Skeletal muscle tissue (tissue), 4 donors: ENCODE measurements around the gene ZNF74. TPM values are rescaled to one million over a fixed set of nuclear protein-coding genes. Genes with fewer than 3 reads are reported as not detected.
"Not testable (repeated sequence)": the region's sequence is repeated elsewhere in the genome, so short reads cannot be mapped to it uniquely, and the experiment has no call there.

ENCODE experiments used
- H3K27ac ChIP-seq: one replicate; pipeline ENCODE4 v1.7.0; 2013; ENCODE audit warnings: mild to moderate bottlenecking, low read depth, low read length, inconsistent platforms
- H3K27me3 ChIP-seq, 3 donors: one replicate each; pipeline ENCODE4 v1.7.0; 2013; ENCODE audit warnings: low read length in 3 of 3; ENCODE audit not compliant: control insufficient read depth in 3 of 3, insufficient read depth in 3 of 3
- H3K36me3 ChIP-seq, 3 donors: one replicate each; pipeline ENCODE4 v1.7.0; 2013; ENCODE audit warnings: low read length in 3 of 3; ENCODE audit not compliant: control insufficient read depth in 3 of 3, insufficient read depth in 3 of 3
- H3K4me1 ChIP-seq, 3 donors: one replicate each; pipeline ENCODE4 v1.7.0; 2013; ENCODE audit warnings: low read length in 3 of 3, mild to moderate bottlenecking in 3 of 3; ENCODE audit not compliant: control insufficient read depth in 3 of 3, insufficient read depth in 3 of 3
- H3K4me3 ChIP-seq, 3 donors: one replicate each; pipeline ENCODE4 v1.7.0; 2013; ENCODE audit warnings: low read length in 3 of 3
- H3K9ac ChIP-seq, 3 donors: one replicate each; pipeline ENCODE4 v1.7.0; 2013; ENCODE audit warnings: low read length in 3 of 3, mild to moderate bottlenecking in 3 of 3, moderate library complexity in 2 of 3, low read depth in 1 of 3
- H3K9me3 ChIP-seq, 3 donors: one replicate each; pipeline ENCODE4 v1.7.0; 2013; ENCODE audit warnings: low read length in 3 of 3; ENCODE audit not compliant: control insufficient read depth in 3 of 3
- total RNA-seq: library from RNA; depleted of rRNA; stranded (reverse); fragments of >200 nt; gene quantifications from one replicate; pipeline ENCODE4 v1.2.3, GENCODE V29; 2014
- donor health status: Osteomylitis.

ZNF74 gene
- 9.9 TPM for total RNA-seq

DNA sequence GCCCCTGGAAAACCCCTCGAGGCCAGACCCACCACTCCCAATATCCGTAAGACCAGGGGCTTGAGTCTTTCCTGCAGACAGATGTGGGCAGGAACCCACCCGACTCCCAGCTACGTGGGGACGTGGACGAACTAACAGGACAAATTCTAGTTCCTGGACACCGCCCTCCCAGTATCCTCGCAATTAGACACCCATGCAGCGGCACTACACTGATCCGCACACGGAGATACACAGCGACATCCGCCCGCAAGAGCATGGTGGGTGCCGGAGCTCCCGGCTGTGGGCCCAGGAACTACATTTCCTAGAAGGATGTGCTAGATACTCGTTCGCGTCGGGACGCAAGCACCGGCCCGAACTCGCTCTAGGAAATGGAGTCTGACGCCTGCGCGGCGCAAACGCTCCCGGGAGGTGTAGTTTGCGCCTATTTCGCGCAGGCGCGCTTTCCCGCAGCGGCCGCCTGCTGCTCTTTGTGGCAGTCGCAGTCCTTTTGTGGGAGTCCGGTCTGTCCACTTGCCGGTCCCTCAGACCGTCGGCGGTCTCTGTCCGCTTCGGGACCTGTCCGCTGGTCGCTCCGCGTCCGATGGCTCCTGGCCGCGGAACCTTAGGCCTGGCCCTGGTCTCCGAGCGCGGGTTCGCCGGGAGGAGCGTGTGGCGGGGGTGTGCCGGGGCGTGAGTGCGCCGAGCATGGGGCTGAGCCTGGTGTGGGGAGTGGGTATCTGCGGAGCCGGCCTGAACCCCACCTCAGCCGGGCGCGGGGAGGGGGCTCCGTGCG is at the start of gene ZNF74:
Gene ZNF74, plus strand, starts transcription at position 447 of the 772 bp plus-strand sequence. CDS start 478 bp downstream, outside the sequence.
- Histone ChIP-seq H3K9me3 (no peaks in the 10 kb centered on the region), H3K9ac (peak within 1 kb of the TSS; percentile 82 to 88 (median 85)), H3K27me3 (no peaks in the 10 kb centered on the region), H3K36me3 (no peaks in the 10 kb centered on the region), H3K27ac (peak within 1 kb of the TSS; percentile 21), H3K4me1 (peaks cover 15 to 22% (median 17%) of the 10 kb centered on the region in 3 donors), H3K4me3 (peak within 1 kb of the TSS; percentile 86 to 94 (median 91))

DNA sequence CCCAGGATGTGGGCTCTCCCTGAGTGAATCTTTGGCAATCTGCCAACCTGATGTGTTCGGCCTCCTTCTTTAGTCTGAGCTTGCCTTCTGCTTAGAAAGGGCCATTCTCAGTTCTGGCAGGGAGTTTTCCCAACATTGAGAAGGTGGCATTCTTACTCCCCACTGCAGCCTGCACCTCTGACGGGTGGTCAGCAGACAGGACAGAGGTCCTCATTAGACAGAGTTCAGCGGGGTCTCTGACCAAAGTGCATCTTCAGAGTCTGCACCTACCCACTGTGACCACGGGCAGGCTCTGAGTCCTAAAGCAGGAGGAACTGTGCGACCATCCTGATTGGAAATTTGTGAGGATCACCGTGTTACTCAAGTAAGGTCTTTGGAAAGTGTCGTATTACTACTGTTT is 47.4 kb upstream of the ZNF74 start:
- not testable (repeated sequence) for H3K4me1 ChIP-seq, H3K27me3 ChIP-seq, H3K27ac ChIP-seq, H3K9ac ChIP-seq, H3K36me3 ChIP-seq, H3K9me3 ChIP-seq, H3K4me3 ChIP-seq

DNA sequence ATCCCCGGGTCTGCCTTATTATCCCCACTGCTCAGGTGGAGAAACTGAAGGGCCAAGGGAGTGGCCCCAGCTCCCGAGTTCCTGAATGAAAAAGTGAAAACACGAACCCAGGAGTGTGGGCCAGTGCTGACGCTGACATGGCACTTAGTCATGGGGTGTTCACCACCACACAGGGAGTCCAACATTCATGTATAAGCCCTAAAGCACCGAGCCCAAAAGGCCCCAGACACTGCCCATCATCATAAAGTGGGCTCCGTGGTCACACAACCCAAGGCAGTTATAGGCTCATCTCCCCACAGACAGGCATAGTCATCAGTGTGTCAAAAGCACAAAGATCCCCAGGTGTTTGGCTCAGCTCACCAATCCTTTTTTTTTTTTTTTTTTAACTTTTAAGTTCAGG is 41.4 kb upstream of the ZNF74 start:
- H3K27ac ChIP-seq, H3K36me3 ChIP-seq, H3K9me3 ChIP-seq, H3K27me3 ChIP-seq, H3K9ac ChIP-seq, H3K4me1 ChIP-seq, H3K4me3 ChIP-seq: not testable (repeated sequence)

DNA sequence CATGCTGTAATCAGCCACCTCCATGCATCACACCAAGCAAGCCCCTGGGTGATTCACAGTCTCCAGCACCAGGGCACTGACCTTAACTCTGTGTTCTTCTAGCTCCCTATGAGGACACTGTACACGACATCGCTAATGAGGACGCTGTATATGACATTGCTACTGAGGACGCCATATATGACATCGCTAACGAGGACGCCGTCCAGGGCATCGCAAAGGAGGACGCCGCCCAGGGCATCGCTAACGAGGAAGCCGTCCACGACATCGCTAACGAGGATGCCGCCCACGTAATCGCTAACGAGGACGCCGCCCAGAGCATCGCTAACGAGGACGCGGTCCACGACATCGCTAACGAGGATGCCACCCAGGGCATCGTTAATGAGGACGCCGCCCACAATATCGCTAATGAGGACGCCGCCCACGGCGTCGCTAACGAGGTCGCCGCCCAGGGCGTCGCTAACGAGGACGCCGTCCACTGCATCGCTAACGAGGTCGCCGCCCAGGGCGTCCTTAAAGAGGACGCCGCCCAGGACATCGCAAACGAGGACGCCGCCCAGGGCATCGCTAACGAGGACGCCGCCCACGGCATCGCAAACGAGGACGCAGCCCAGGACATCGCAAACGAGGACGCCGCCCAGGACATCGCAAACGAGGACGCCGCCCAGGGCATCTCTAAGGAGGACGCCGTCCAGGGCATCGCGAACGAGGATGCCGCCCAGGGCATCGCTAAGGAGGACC is 39.5 kb upstream of the ZNF74 start:
- Histone ChIP-seq H3K9me3 (no peaks in the 10 kb centered on the region), H3K27me3 (no peaks in the 10 kb centered on the region), H3K4me1 (no peaks in the 10 kb centered on the region), H3K9ac (no peak overlapping the region), H3K27ac (no peak overlapping the region), H3K36me3 (no peaks in the 10 kb centered on the region), H3K4me3 (no peak overlapping the region)

DNA sequence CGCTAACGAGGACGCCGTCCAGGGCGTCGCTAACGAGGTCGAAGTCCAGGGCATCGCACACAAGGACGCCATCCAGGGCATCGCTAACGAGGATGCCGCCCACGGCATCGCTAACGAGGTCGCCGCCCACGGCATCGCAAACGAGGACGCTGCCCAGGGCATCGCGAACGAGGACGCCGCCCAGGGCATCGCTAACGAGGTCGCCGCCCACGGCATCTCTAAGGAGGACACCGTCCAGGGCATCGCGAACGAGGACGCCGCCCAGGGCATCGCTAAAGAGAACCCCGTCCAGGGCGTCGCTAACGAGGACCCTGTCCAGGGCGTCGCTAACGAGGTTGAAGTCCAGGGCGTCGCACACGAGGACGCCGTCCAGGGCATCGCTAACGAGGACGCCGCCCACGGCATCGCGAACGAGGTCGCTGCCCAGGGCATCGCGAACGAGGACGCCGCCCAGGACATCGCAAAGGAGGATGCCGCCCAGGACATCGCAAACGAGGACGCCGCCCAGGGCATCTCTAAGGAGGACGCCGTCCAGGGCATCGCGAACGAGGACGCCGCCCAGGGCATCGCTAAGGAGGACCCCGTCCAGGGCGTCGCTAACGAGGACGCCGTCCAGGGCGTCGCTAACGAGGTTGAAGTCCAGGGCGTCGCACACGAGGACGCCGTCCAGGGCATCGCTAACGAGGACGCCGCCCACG is 37.9 kb upstream of the ZNF74 start:
- H3K27me3 ChIP-seq, H3K4me1 ChIP-seq, H3K27ac ChIP-seq, H3K4me3 ChIP-seq, H3K36me3 ChIP-seq, H3K9ac ChIP-seq, H3K9me3 ChIP-seq: not testable (repeated sequence)

DNA sequence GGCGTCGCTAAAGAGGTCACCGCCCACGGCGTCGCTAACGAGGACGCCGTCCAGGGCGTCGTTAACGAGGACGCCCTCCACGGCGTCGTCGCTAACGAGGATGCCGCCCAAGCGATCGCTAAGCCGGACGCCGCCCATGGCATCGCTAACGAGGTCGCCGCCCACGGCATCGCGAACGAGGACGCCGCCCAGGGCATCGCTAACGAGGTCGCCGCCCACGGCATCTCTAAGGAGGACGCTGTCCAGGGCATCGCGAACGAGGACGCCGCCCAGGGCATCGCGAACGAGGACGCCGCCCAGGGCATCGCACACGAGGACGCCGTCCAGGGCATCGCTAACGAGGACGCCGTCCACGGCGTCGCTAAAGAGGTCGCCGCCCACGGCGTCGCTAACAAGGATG is 37.0 kb upstream of the ZNF74 start:
- H3K27ac ChIP-seq, H3K9me3 ChIP-seq, H3K4me1 ChIP-seq, H3K27me3 ChIP-seq, H3K36me3 ChIP-seq, H3K4me3 ChIP-seq, H3K9ac ChIP-seq: not testable (repeated sequence)

DNA sequence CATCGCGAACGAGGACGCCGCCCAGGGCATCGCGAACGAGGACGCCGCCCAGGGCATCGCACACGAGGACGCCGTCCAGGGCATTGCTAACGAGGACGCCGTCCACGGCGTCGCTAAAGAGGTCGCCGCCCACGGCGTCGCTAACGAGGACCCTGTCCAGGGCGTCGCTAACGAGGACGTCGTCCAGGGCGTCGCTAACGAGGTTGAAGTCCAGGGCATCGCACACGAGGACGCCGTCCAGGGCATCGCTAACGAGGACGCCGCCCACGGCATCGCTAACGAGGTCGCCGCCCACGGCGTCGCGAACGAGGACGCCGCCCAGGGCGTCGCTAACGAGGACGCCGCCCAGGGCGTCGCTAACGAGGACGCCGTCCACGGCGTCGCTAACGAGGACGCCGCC is 36.0 kb upstream of the ZNF74 start:
- not testable (repeated sequence) for H3K27ac ChIP-seq

DNA sequence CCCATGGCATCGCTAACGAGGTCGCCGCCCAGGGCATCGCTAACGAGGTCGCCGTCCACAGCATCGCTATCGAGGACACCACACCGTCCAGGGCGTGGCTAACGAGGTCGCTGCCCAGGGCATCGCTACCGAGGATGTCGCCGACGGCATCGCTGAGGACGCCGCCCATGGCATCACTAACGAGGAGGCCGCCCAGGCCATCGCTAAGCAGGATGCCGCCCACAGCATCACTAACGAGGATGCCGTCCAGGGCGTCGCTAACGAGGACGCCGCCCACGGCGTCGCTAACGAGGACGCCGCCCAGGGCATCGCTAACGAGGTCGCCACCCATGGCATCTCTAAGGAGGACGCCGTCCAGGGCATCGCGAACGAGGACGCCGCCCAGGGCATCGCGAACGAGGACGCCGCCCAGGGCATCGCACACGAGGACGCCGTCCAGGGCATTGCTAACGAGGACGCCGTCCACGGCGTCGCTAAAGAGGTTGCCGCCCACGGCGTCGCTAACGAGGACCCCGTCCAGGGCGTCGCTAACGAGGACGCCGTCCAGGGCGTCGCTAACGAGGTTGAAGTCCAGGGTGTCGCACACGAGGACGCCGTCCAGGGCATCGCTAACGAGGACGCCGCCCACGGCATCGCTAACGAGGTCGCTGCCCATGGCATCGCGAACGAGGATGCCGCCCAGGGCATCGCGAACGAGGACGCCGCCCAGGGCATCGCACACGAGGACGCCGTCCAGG is 35.3 kb upstream of the ZNF74 start:
- not testable (repeated sequence) for H3K36me3 ChIP-seq, H3K27ac ChIP-seq, H3K4me3 ChIP-seq, H3K4me1 ChIP-seq, H3K9ac ChIP-seq, H3K27me3 ChIP-seq, H3K9me3 ChIP-seq

More for the DNA sequence above, 36.0 kb upstream of the ZNF74 start:
- not testable (repeated sequence) for H3K4me3 ChIP-seq, H3K36me3 ChIP-seq, H3K27me3 ChIP-seq, H3K9me3 ChIP-seq, H3K9ac ChIP-seq, H3K4me1 ChIP-seq

DNA sequence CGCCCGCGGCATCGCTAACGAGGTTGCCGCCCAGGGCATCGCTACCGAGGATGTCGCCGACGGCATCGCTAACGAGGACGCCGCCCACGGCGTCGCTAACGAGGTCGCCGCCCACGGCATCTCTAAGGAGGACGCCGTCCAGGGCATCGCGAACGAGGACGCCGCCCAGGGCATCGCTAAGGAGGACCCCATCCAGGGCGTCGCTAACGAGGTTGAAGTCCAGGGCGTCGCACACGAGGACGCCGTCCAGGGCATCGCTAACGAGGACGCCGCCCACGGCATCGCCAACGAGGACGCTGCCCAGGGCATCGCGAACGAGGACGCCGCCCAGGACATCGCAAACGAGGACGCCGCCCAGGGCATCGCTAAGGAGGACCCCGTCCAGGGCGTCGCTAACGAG is 33.7 kb upstream of the ZNF74 start:
- not testable (repeated sequence) for H3K4me3 ChIP-seq, H3K9ac ChIP-seq, H3K27ac ChIP-seq, H3K27me3 ChIP-seq, H3K4me1 ChIP-seq, H3K36me3 ChIP-seq, H3K9me3 ChIP-seq
